Ovary (tissue), 9 donors: ENCODE data around the gene MUC2. TPM values are rescaled to one million over a fixed set of nuclear protein-coding genes. Genes with fewer than 3 reads are reported as not detected.

Experiments used
- DNase-seq, 5 donors: peaks; one replicate each; pipeline ENCODE4 v3.0.0-alpha.2; 2019 to 2020
- H3K27ac ChIP-seq, 2 donors: fragments of 200-600 bp; one replicate each; pipeline versions ENCODE4 v1.5.1 to v1.8.0; 2019 to 2022
- H3K27me3 ChIP-seq: fragments of 200-600 bp; one replicate; pipeline ENCODE4 v1.8.0; 2022
- H3K36me3 ChIP-seq: fragments of 200-600 bp; sonication (generic); one replicate; pipeline ENCODE4 v1.5.1; 2019
- H3K4me1 ChIP-seq: one replicate; pipeline ENCODE4 v1.8.1; 2013; ENCODE audit warnings: mild to moderate bottlenecking, moderate library complexity; ENCODE audit not compliant: insufficient read depth
- H3K4me3 ChIP-seq: fragments of 200-600 bp; sonication (generic); one replicate; pipeline ENCODE4 v1.5.1; 2017
- H3K9me3 ChIP-seq, 2 donors: fragments of 200-600 bp in 1 of 2; sonication (generic) in 1 of 2; one replicate each; pipeline versions ENCODE4 v1.5.1 to v1.8.1; 2013 to 2019; ENCODE audit warnings: mild to moderate bottlenecking in 1 of 2, moderate library complexity in 1 of 2
- EP300 ChIP-seq: sonication (generic); formaldehyde crosslinking; IDR thresholded peaks from one replicate; pipeline ENCODE4 v1.6.1; 2017; ENCODE audit warnings: antibody characterized with exemption
- POLR2A ChIP-seq: fragments of 450-650 bp; IDR thresholded peaks from one replicate; pipeline ENCODE4 v1.6.1; 2017; ENCODE audit warnings: antibody characterized with exemption, mild to moderate bottlenecking, moderate library complexity
- WGBS, 3 donors: extraction: QIAGEN DNeasy Blood & Tissue Kit in 1 of 3; methylation state at CpG; one replicate each; pipeline versions ENCODE4 v1.1.5 to v1.1.7; 2013 to 2017; 5-methylcytosine and 5-hydroxymethylcytosine counted together
- intact Hi-C, 4 donors: fragments of 100-400 bp; cut with DNase I; formaldehyde crosslinking; loops; one replicate each; pipeline versions ENCODE4 v1.11.0 to v1.15.1; 2022 to 2023
- polyA plus RNA-seq, 2 donors: library from polyadenylated mRNA; stranded (reverse); fragments of 200-250 nt in 1 of 2; fragments of 350-450 nt in 1 of 2; fragmentation: Illumina TruSeq in 1 of 2; extraction: RNeasy Lipid Tissue Mini Kit (QIAGEN cat#74804) in 1 of 2; gene quantifications; one replicate each; pipeline ENCODE4 v1.2.3, GENCODE V29; 2013 to 2014
- total RNA-seq, 7 donors: library from RNA; depleted of rRNA in 2 of 7; stranded (reverse); fragments of >200 nt in 2 of 7; fragmentation: NEBNext Ultra II Directional in 3 of 7; extraction: Animal tissue kit (Norgen Biotek cat#: 25700) in 3 of 7; gene quantifications; one replicate each; pipeline versions ENCODE4 v1.1.0 to v1.2.4, GENCODE V29; 2016 to 2023
- TF ChIP-seq, protein P1 (sequence below), 3 donors: fragments of 450-650 bp in 2 of 3; fragments of 200-600 bp in 1 of 3; IDR thresholded peaks; one replicate each; pipeline versions ENCODE4 v1.5.1 to v1.8.0; 2016 to 2022; ENCODE audit warnings: antibody characterized with exemption in 3 of 3, mild to moderate bottlenecking in 1 of 3
- donor health status: DM: no; HTN: no; CAD: no; lungs with moderate emphysema.
- donor health status: DM: no; HTN: no; CAD: no.
- donor health status: Bipolar disorder and iron deficiency.
- donor health status: DM: yes; HTN: yes; CAD: no.
- donor health status: DM: no; HTN: no; CAD: no.
- donor health status: DM: yes; HTN: yes; CAD: no.

MUC2 gene
- total and polyA plus RNA-seq, 9 donors: 0.02 to 3.3 (median 0.10) TPM; not detected in 4

GRCh38 chr11:1033016-1033798, 41.5 kb upstream of the MUC2 start:
- no peak for DNase-seq
- Histone ChIP-seq H3K4me3 (no peak overlapping the region), H3K36me3 (no peaks in the 10 kb centered on the region), H3K27me3 (no peaks in the 10 kb centered on the region), H3K9me3 (no peaks in the 10 kb centered on the region), H3K27ac (no peak overlapping the region), H3K4me1 (peaks cover 4% of the 10 kb centered on the region)
- intact Hi-C loops: no loop called here
- WGBS, 3 donors: 71 to 79% (median 79%) methylated on average over 38 of the region's 38 CpGs
- TF ChIP-seq POLR2A: no peak

- H3K27me3 ChIP-seq: no peaks in the 10 kb centered on the region
- H3K4me1 ChIP-seq: peaks cover 4% of the 10 kb centered on the region
- 55 to 72% (median 70%) methylated on average over 8 of the region's 8 CpGs for WGBS, 3 donors
- DNase-seq: no peak
- no peak overlapping the region for H3K27ac ChIP-seq
- no peaks in the 10 kb centered on the region for H3K36me3 ChIP-seq
- H3K9me3 ChIP-seq: no peaks in the 10 kb centered on the region
- intact Hi-C loops: no loop called here
- TF ChIP-seq, protein P1, sequence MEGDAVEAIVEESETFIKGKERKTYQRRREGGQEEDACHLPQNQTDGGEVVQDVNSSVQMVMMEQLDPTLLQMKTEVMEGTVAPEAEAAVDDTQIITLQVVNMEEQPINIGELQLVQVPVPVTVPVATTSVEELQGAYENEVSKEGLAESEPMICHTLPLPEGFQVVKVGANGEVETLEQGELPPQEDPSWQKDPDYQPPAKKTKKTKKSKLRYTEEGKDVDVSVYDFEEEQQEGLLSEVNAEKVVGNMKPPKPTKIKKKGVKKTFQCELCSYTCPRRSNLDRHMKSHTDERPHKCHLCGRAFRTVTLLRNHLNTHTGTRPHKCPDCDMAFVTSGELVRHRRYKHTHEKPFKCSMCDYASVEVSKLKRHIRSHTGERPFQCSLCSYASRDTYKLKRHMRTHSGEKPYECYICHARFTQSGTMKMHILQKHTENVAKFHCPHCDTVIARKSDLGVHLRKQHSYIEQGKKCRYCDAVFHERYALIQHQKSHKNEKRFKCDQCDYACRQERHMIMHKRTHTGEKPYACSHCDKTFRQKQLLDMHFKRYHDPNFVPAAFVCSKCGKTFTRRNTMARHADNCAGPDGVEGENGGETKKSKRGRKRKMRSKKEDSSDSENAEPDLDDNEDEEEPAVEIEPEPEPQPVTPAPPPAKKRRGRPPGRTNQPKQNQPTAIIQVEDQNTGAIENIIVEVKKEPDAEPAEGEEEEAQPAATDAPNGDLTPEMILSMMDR (IDR thresholded peaks at IDR 0.05): no peak
- no peak overlapping the region for H3K4me3 ChIP-seq
Measured at GRCh38 chr11:1034001-1034400, 40.7 kb upstream of the MUC2 start.

GRCh38 chr11:1034456-1035295, 40.0 kb upstream of the MUC2 start:
- no peak for DNase-seq
- intact Hi-C loops: loop anchor here in 1 of 4 donors (5.0 kb wide), 1 partner anchor 107 kb away; the partner anchor contains the start of gene AP2A2
- WGBS, 3 donors: 53 to 71% (median 65%) methylated on average over 31 to 39 of the region's 39 CpGs
- Histone ChIP-seq H3K36me3 (no peaks in the 10 kb centered on the region), H3K27me3 (no peaks in the 10 kb centered on the region), H3K4me1 (peaks cover 4% of the 10 kb centered on the region), H3K9me3 (no peaks in the 10 kb centered on the region), H3K4me3 (no peak overlapping the region), H3K27ac (no peak overlapping the region)
- TF ChIP-seq, protein P1 (IDR thresholded peaks at IDR 0.05): no peak
- no peak for TF ChIP-seq EP300
- TF ChIP-seq POLR2A: no peak

DNA sequence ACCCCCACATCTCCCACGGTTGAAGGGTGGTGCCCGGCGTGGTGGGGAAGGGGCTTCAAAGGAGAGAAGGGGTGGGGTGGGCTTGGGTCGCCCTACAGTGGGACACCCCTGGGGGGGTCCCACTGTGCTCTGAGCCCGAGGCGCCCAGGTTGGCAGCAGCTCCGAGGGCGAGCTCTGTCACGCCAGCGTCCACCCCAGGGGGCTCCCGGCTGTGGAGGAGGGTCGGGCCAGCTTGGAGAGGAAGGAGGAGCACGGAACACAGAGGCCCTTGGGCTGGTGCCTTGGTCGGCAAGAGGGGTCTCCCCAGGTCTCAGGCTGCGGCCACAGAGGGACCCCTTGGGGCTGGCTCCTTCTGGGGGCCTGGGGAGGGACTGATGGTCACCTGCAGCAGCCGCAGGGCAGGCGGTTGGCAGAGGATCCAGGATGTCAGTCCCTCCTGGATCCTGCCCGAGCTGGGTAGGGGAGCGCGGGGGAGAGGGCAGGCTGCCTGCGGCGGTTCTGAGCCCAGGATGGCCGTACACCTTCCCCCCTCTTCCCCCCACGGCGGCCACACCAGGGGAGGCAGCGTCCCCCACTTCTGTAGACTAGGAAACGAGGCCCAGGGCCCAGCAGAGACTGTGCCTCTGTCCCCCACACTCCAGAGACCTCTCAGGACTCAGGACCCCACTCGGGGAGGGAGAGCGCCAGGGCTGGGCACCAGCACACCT, 38.9 kb upstream of the MUC2 start:
- intact Hi-C loops: loop anchor here in 1 of 4 donors (5.0 kb wide), 1 partner anchor 108 kb away; the partner anchor contains the start of gene AP2A2
- H3K27ac ChIP-seq: no peak overlapping the region
- no peaks in the 10 kb centered on the region for H3K27me3 ChIP-seq
- peaks cover 6% of the 10 kb centered on the region for H3K4me1 ChIP-seq
- no peak for DNase-seq
- WGBS, 3 donors: 63 to 70% (median 65%) methylated on average over 29 of the region's 29 CpGs
- H3K36me3 ChIP-seq: no peaks in the 10 kb centered on the region
- H3K9me3 ChIP-seq: no peaks in the 10 kb centered on the region
- TF ChIP-seq, protein P1 (IDR thresholded peaks at IDR 0.05): no peak
- TF ChIP-seq POLR2A (no peak), EP300 (no peak)
- no peak overlapping the region for H3K4me3 ChIP-seq
